ENCODE data around the gene PRH1. TPM values are rescaled to one million over a fixed set of nuclear protein-coding genes. Genes with fewer than 3 reads are reported as not detected.

Gene PRH1
- total and polyA plus RNA-seq, 4 donors = 1.3 to 29.6 (median 16.1) TPM

DNA sequence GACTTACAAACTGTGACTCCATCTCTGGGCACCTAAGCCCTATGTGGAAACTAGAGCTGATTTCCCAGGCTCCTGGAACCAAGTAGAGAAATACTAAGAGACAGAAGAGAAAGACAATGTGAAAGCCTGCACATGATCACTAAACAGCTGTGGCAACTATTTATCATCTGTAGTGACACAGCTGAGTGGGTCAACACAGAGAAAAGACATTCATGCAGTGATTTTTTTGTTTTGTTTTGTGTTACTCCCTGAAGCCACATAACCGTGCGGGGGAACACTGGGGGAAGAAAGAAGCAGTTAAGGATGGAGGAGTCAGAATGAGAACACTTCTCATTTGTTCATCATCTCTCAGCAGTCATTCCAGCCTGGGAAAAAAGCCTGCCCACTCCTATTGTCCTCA, 36.3 kb downstream of the PRH1 start (continued):
- no peak for TF ChIP-seq YY1 (IDR thresholded peaks at IDR 0.05)
- no peak for TF ChIP-seq RAD21 (IDR thresholded peaks at IDR 0.05)
- no peak for TF ChIP-seq FOXA2 (IDR thresholded peaks at IDR 0.05)
- TF ChIP-seq NR2F2 (IDR thresholded peaks at IDR 0.05) = no peak

DNA sequence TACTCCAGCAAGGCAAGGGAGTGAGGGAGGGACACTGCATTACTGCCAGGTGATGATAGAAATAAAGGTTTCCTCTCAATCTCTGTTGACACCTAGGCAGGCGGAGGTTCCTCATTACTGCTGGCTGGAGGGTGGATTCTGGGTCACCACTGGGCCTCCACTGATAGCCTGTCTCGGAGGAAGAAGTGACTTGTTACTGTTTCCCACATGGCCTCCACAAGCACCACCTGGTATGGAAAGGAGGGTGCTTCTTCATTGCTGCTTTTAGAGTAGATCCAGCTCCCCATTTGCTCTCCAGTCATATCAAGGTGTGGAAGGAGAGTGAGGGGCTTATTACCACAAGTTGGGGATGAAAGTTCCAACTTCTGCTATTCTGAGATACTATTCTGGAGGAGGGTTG, 41.2 kb downstream of the PRH1 start:
- no peaks in the 10 kb centered on the region for H3K27me3 ChIP-seq (ENCODE audit: control insufficient read depth in 4 of 4, insufficient read depth in 4 of 4, low read length in 3 of 4)
- 95% methylated on average over 2 of the region's 2 CpGs for WGBS
- no peak overlapping the region for H3K4me3 ChIP-seq (ENCODE audit: low read depth in 1 of 3, low read length in 3 of 3)
- peaks cover 0 to 5% (median 2%) of the 10 kb centered on the region in 4 donors for H3K36me3 ChIP-seq (ENCODE audit: control insufficient read depth in 4 of 4, insufficient read depth in 3 of 4, low read depth in 1 of 4, low read length in 3 of 4)
- no peak overlapping the region for H3K9ac ChIP-seq (ENCODE audit: low read depth in 1 of 2, low read length in 2 of 2)
- H3K4me1 ChIP-seq (ENCODE audit: control insufficient read depth in 4 of 4, insufficient read depth in 4 of 4, low read length in 3 of 4) = no peaks in the 10 kb centered on the region
- H3K9me3 ChIP-seq (ENCODE audit: control insufficient read depth in 4 of 4, low read length in 3 of 4) = no peaks in the 10 kb centered on the region
- no peak for DNase-seq (ENCODE audit: low spot score)
- no peak overlapping the region for H3K27ac ChIP-seq (ENCODE audit: low read depth in 1 of 2, low read length in 2 of 2)
- TF ChIP-seq, protein P1, sequence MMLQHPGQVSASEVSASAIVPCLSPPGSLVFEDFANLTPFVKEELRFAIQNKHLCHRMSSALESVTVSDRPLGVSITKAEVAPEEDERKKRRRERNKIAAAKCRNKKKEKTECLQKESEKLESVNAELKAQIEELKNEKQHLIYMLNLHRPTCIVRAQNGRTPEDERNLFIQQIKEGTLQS (IDR thresholded peaks at IDR 0.05) = no peak
- TF ChIP-seq EGR1 (IDR thresholded peaks at IDR 0.05; ENCODE audit: low read depth in 2 of 2) = no peak
- no peak for TF ChIP-seq RAD21 (IDR thresholded peaks at IDR 0.05)
- TF ChIP-seq SP1 (IDR thresholded peaks at IDR 0.05) = no peak
- no peak for TF ChIP-seq TAF1 (conservative IDR thresholded peaks at IDR 0.05)
- TF ChIP-seq HNF4G (IDR thresholded peaks at IDR 0.05) = no peak
- TF ChIP-seq, protein P2, sequence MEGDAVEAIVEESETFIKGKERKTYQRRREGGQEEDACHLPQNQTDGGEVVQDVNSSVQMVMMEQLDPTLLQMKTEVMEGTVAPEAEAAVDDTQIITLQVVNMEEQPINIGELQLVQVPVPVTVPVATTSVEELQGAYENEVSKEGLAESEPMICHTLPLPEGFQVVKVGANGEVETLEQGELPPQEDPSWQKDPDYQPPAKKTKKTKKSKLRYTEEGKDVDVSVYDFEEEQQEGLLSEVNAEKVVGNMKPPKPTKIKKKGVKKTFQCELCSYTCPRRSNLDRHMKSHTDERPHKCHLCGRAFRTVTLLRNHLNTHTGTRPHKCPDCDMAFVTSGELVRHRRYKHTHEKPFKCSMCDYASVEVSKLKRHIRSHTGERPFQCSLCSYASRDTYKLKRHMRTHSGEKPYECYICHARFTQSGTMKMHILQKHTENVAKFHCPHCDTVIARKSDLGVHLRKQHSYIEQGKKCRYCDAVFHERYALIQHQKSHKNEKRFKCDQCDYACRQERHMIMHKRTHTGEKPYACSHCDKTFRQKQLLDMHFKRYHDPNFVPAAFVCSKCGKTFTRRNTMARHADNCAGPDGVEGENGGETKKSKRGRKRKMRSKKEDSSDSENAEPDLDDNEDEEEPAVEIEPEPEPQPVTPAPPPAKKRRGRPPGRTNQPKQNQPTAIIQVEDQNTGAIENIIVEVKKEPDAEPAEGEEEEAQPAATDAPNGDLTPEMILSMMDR (IDR thresholded peaks at IDR 0.05; ENCODE audit: low read depth, low read length, missing input control) = no peak
- no peak for TF ChIP-seq YY1 (IDR thresholded peaks at IDR 0.05)
- no peak for TF ChIP-seq FOXA2 (IDR thresholded peaks at IDR 0.05)
- no peak for TF ChIP-seq GABPA (IDR thresholded peaks at IDR 0.05 in 1 of 2, conservative IDR thresholded peaks at IDR 0.05 in 1 of 2)
- TF ChIP-seq JUND (IDR thresholded peaks at IDR 0.05) = no peak
- TF ChIP-seq, protein P3, sequence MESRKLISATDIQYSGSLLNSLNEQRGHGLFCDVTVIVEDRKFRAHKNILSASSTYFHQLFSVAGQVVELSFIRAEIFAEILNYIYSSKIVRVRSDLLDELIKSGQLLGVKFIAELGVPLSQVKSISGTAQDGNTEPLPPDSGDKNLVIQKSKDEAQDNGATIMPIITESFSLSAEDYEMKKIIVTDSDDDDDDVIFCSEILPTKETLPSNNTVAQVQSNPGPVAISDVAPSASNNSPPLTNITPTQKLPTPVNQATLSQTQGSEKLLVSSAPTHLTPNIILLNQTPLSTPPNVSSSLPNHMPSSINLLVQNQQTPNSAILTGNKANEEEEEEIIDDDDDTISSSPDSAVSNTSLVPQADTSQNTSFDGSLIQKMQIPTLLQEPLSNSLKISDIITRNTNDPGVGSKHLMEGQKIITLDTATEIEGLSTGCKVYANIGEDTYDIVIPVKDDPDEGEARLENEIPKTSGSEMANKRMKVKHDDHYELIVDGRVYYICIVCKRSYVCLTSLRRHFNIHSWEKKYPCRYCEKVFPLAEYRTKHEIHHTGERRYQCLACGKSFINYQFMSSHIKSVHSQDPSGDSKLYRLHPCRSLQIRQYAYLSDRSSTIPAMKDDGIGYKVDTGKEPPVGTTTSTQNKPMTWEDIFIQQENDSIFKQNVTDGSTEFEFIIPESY (IDR thresholded peaks at IDR 0.05) = no peak

DNA sequence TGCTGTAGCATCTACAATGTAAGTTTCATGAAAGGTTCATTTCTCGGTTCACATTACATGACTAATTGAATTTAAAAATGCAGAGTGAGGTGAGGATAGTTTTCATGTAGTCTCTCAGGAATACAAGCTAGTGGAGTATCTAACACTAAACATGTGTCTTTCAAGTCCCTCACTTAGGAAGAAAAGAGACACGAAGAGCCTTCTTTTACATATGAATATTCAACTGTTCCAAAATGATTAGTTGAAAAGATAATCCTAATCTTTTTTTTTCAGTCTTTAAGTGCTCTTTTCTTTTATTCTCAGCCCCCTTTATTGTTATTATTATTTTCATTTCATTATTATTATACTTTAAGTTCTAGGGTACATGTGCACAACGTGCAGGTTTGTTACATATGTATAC, 45.6 kb downstream of the PRH1 start:
- peaks cover 0 to 2% (median 0%) of the 10 kb centered on the region in 4 donors for H3K9me3 ChIP-seq (ENCODE audit: control insufficient read depth in 4 of 4, low read length in 3 of 4)
- no peak overlapping the region for H3K9ac ChIP-seq (ENCODE audit: low read depth in 1 of 2, low read length in 2 of 2)
- no peak overlapping the region for H3K27ac ChIP-seq (ENCODE audit: low read depth in 1 of 2, low read length in 2 of 2)
- WGBS = 90% methylated on average over 3 of the region's 3 CpGs
- H3K4me1 ChIP-seq (ENCODE audit: control insufficient read depth in 4 of 4, insufficient read depth in 4 of 4, low read length in 3 of 4) = no peaks in the 10 kb centered on the region
- TF ChIP-seq HNF4G (IDR thresholded peaks at IDR 0.05) = no peak
- no peak for TF ChIP-seq NR2F2 (IDR thresholded peaks at IDR 0.05)
- TF ChIP-seq SP1 (IDR thresholded peaks at IDR 0.05) = no peak
- TF ChIP-seq RAD21 (IDR thresholded peaks at IDR 0.05) = no peak
- TF ChIP-seq, protein P2 (IDR thresholded peaks at IDR 0.05; ENCODE audit: low read depth, low read length, missing input control) = no peak
- TF ChIP-seq YY1 (IDR thresholded peaks at IDR 0.05) = no peak
- TF ChIP-seq TAF1 (conservative IDR thresholded peaks at IDR 0.05) = no peak
- TF ChIP-seq, protein P4, sequence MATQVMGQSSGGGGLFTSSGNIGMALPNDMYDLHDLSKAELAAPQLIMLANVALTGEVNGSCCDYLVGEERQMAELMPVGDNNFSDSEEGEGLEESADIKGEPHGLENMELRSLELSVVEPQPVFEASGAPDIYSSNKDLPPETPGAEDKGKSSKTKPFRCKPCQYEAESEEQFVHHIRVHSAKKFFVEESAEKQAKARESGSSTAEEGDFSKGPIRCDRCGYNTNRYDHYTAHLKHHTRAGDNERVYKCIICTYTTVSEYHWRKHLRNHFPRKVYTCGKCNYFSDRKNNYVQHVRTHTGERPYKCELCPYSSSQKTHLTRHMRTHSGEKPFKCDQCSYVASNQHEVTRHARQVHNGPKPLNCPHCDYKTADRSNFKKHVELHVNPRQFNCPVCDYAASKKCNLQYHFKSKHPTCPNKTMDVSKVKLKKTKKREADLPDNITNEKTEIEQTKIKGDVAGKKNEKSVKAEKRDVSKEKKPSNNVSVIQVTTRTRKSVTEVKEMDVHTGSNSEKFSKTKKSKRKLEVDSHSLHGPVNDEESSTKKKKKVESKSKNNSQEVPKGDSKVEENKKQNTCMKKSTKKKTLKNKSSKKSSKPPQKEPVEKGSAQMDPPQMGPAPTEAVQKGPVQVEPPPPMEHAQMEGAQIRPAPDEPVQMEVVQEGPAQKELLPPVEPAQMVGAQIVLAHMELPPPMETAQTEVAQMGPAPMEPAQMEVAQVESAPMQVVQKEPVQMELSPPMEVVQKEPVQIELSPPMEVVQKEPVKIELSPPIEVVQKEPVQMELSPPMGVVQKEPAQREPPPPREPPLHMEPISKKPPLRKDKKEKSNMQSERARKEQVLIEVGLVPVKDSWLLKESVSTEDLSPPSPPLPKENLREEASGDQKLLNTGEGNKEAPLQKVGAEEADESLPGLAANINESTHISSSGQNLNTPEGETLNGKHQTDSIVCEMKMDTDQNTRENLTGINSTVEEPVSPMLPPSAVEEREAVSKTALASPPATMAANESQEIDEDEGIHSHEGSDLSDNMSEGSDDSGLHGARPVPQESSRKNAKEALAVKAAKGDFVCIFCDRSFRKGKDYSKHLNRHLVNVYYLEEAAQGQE (IDR thresholded peaks at IDR 0.05) = no peak
- TF ChIP-seq JUND (IDR thresholded peaks at IDR 0.05) = no peak
- TF ChIP-seq, protein P5, sequence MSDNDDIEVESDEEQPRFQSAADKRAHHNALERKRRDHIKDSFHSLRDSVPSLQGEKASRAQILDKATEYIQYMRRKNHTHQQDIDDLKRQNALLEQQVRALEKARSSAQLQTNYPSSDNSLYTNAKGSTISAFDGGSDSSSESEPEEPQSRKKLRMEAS (IDR thresholded peaks at IDR 0.05) = no peak
- no peak for TF ChIP-seq RXRA (IDR thresholded peaks at IDR 0.05)
- no peak for TF ChIP-seq HNF4A (conservative IDR thresholded peaks at IDR 0.05)
- TF ChIP-seq, protein P1 (IDR thresholded peaks at IDR 0.05) = no peak
- no peak for TF ChIP-seq FOXA2 (IDR thresholded peaks at IDR 0.05)
- no peaks in the 10 kb centered on the region for H3K27me3 ChIP-seq (ENCODE audit: control insufficient read depth in 4 of 4, insufficient read depth in 4 of 4, low read length in 3 of 4)
- no peak for DNase-seq (ENCODE audit: low spot score)
- no peak overlapping the region for H3K4me3 ChIP-seq (ENCODE audit: low read depth in 1 of 3, low read length in 3 of 3)
- H3K36me3 ChIP-seq (ENCODE audit: control insufficient read depth in 4 of 4, insufficient read depth in 3 of 4, low read depth in 1 of 4, low read length in 3 of 4) = no peaks in the 10 kb centered on the region

All from liver (tissue), 9 donors.